Lung (tissue), 12 donors: ENCODE data around the gene TRIM14. TPM values are rescaled to one million over a fixed set of nuclear protein-coding genes. Genes with fewer than 3 reads are reported as not detected.
A peak's percentile ranks its signal among the peaks of the same experiment; 100 is the strongest.
"Not testable (repeated sequence)": the region's sequence is repeated elsewhere in the genome, so short reads cannot be mapped to it uniquely, and the experiment has no call there.

Source experiments
- ATAC-seq: fragments of 200-7000 bp; cut with Tn5 transposase; one replicate; pipeline ENCODE4 v1.9.1; 2020; ENCODE audit warnings: moderate number of reproducible peaks; ENCODE audit not compliant: insufficient read depth, low FRiP score
- DNase-seq, 3 donors: peaks; one replicate each; pipeline ENCODE4 v3.0.0-alpha.2; 2013 to 2017
- H3K27ac ChIP-seq, 2 donors: one replicate each; pipeline ENCODE4 v1.5.1; 2013; ENCODE audit warnings: mild to moderate bottlenecking in 2 of 2, moderate library complexity in 2 of 2, control low read depth in 1 of 2, inconsistent platforms in 1 of 2, low read depth in 1 of 2, low read length in 1 of 2
- H3K27me3 ChIP-seq, 3 donors: one replicate each; pipeline ENCODE4 v1.5.1; 2013; ENCODE audit warnings: low read length in 2 of 3; ENCODE audit not compliant: control insufficient read depth in 3 of 3, insufficient read depth in 3 of 3
- H3K36me3 ChIP-seq, 4 donors: one replicate each; pipeline ENCODE4 v1.5.1; 2013; ENCODE audit warnings: low read length in 4 of 4, mild to moderate bottlenecking in 1 of 4, moderate library complexity in 1 of 4; ENCODE audit not compliant: control insufficient read depth in 4 of 4, insufficient read depth in 4 of 4
- H3K4me1 ChIP-seq, 5 donors: one replicate each; pipeline ENCODE4 v1.5.1; 2013; ENCODE audit warnings: low read length in 5 of 5, mild to moderate bottlenecking in 2 of 5, moderate library complexity in 1 of 5; ENCODE audit not compliant: control insufficient read depth in 5 of 5, insufficient read depth in 5 of 5
- H3K4me3 ChIP-seq: one replicate; pipeline ENCODE4 v1.5.1; 2013; ENCODE audit warnings: mild to moderate bottlenecking, control low read depth, moderate library complexity
- H3K9ac ChIP-seq, 2 donors: one replicate each; pipeline ENCODE4 v1.5.1; 2013; ENCODE audit warnings: low read length in 2 of 2, control low read depth in 1 of 2; ENCODE audit not compliant: insufficient read depth in 1 of 2
- H3K9me3 ChIP-seq, 4 donors: one replicate each; pipeline ENCODE4 v1.5.1; 2013; ENCODE audit warnings: low read length in 3 of 4, mild to moderate bottlenecking in 1 of 4, moderate library complexity in 1 of 4; ENCODE audit not compliant: control insufficient read depth in 4 of 4, insufficient read depth in 3 of 4
- WGBS, 2 donors: extraction: QIAGEN DNeasy Blood & Tissue Kit; methylation state at CpG; one replicate each; pipeline ENCODE4 v1.1.7; 2013; 5-methylcytosine and 5-hydroxymethylcytosine counted together
- polyA plus RNA-seq, 2 donors: library from polyadenylated mRNA; stranded (reverse); fragments of 200-250 nt; gene quantifications; one replicate each; pipeline ENCODE4 v1.2.1, GENCODE V29; 2013
- total RNA-seq, 2 donors: library from RNA; depleted of rRNA in 1 of 2; stranded (reverse); fragments of >200 nt in 1 of 2; gene quantifications; one replicate each; pipeline ENCODE4 v1.2.1, GENCODE V29; 2014 to 2021
- TF ChIP-seq, protein P1 (sequence below): IDR thresholded peaks from 2 replicates; pipeline ENCODE4 v1.5.1; 2012; ENCODE audit warnings: mild to moderate bottlenecking; ENCODE audit errors: control extremely low read depth, extremely low read depth
- donor health status: control.
- donor health status: control.
- donor health status: Bipolar disorder and iron deficiency.
- donor health status: healthy.
- donor health status: DM: yes; HTN: yes; CAD: no.

The TRIM14 gene
- total and polyA plus RNA-seq, 4 donors, result 5.0 to 42.7 (median 12.1) TPM

DNA sequence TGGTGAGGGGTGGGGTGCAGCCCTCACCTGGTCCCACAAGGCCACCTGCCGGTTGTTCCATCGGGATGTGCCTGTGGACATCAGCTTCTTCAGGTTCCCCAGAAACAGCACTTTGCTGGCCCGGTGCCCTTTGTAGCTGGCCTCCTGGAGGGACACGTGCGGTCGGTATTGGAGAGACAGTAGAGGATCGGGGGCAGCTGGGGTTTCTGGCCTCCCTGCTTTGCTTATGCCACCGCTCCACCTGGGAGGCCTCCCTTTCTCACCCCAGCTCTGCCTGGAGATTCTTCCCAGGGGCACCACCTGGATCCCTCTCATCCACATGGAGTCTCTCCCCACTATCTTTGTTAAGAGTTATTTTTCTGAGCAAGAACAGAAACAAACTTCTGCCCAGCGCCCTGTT, 13.1 kb upstream of the TRIM14 start:
- Histone ChIP-seq H3K9ac (no peak overlapping the region), H3K4me3 (no peak overlapping the region), H3K4me1 (no peaks in the 10 kb centered on the region), H3K36me3 (peaks cover 0 to 13% (median 0%) of the 10 kb centered on the region in 4 donors), H3K27me3 (no peaks in the 10 kb centered on the region), H3K27ac (no peak overlapping the region), H3K9me3 (no peaks in the 10 kb centered on the region)
- WGBS, 2 donors, result 92 to 93% methylated on average over 9 of the region's 9 CpGs
- ATAC-seq (no peak), DNase-seq (no peak)
- TF ChIP-seq, protein P1, sequence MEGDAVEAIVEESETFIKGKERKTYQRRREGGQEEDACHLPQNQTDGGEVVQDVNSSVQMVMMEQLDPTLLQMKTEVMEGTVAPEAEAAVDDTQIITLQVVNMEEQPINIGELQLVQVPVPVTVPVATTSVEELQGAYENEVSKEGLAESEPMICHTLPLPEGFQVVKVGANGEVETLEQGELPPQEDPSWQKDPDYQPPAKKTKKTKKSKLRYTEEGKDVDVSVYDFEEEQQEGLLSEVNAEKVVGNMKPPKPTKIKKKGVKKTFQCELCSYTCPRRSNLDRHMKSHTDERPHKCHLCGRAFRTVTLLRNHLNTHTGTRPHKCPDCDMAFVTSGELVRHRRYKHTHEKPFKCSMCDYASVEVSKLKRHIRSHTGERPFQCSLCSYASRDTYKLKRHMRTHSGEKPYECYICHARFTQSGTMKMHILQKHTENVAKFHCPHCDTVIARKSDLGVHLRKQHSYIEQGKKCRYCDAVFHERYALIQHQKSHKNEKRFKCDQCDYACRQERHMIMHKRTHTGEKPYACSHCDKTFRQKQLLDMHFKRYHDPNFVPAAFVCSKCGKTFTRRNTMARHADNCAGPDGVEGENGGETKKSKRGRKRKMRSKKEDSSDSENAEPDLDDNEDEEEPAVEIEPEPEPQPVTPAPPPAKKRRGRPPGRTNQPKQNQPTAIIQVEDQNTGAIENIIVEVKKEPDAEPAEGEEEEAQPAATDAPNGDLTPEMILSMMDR, result no peak

GRCh38 chr9:98130576-98131228, 11.7 kb upstream of the TRIM14 start:
- Histone ChIP-seq H3K4me3 (no peak overlapping the region), H3K36me3 (peaks cover 0 to 18% (median 0%) of the 10 kb centered on the region in 4 donors), H3K9ac (no peak overlapping the region), H3K27ac (no peak overlapping the region), H3K27me3 (no peaks in the 10 kb centered on the region), H3K4me1 (no peaks in the 10 kb centered on the region), H3K9me3 (no peaks in the 10 kb centered on the region)
- TF ChIP-seq, protein P1, result no peak
- no peak for DNase-seq
- 87 to 90% methylated on average over 13 of the region's 13 CpGs for WGBS, 2 donors
- ATAC-seq, result no peak

DNA sequence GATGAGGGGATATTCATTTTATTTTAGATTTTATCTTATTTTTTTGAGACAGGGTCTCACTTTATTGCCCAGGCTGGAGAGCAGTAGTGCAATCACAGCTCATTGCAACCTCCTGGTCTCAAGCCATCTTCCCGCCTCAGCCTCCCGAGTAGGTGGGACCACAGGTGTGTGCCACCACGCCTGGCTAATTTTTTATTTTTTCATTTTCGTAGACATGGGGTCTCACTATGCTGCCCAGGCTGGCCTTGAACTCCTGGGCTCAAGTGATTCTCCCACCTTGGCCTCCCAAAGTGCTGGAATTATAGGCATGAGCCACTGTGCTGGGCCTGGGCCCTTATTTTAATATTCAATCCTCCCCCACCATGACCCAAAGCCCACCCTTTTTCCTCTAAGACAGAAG, 11.0 kb upstream of the TRIM14 start:
- DNase-seq, H3K4me3 ChIP-seq, H3K27ac ChIP-seq, H3K9me3 ChIP-seq, ATAC-seq, H3K4me1 ChIP-seq, H3K27me3 ChIP-seq, H3K9ac ChIP-seq: not testable (repeated sequence)
- H3K36me3 ChIP-seq, result peaks cover 0 to 18% (median 0%) of the 10 kb centered on the region in 4 donors
- 95 to 96% methylated on average over 4 of the region's 4 CpGs for WGBS, 2 donors

GRCh38 chr9:98129451-98129881, 10.4 kb upstream of the TRIM14 start:
- TF ChIP-seq, protein P1, result no peak
- H3K4me1 ChIP-seq, result no peaks in the 10 kb centered on the region
- H3K27me3 ChIP-seq, result no peaks in the 10 kb centered on the region
- no peak overlapping the region for H3K9ac ChIP-seq
- DNase-seq (peak in 1 of 3 donors; percentile 10), ATAC-seq (peak; percentile 65)
- 80 to 87% methylated on average over 10 of the region's 10 CpGs for WGBS, 2 donors
- H3K36me3 ChIP-seq, result peaks cover 0 to 19% (median 0%) of the 10 kb centered on the region in 4 donors
- H3K27ac ChIP-seq, result peak overlapping the region in 1 of 2 donors; percentile 17
- no peak overlapping the region for H3K4me3 ChIP-seq
- no peaks in the 10 kb centered on the region for H3K9me3 ChIP-seq
